SK-N-SH (cell line): ENCODE data around the gene STK11IP. TPM values are rescaled to one million over a fixed set of nuclear protein-coding genes. Genes with fewer than 3 reads are reported as not detected.

Experiments used
- CTCF ChIA-PET: fragments of 300-600, 350-600 bp; formaldehyde crosslinking; extraction: SDS; loops from one replicate; lab custom pipeline; 2021; lab: Yijun Ruan, JAX
- POLR2A ChIA-PET: fragments of 350-600 bp; sonication (Branson Sonifier 250); formaldehyde crosslinking; extraction: SDS; loops from one replicate; lab custom pipeline; 2020; ENCODE audit warnings: antibody characterized with exemption, inconsistent platforms; lab: Yijun Ruan, JAX
- DNase-seq: peaks from one replicate; pipeline ENCODE4 v3.0.0; 2012
- H2AFZ ChIP-seq: fragments of 200-600 bp; sonication (generic); 2 replicates; pipeline ENCODE4 v1.8.1; 2016; ENCODE audit warnings: antibody characterized with exemption, mild to moderate bottlenecking, low read depth
- H3F3A ChIP-seq: fragments of 200-600 bp; sonication (generic); replicated peaks from 2 replicates; pipeline ENCODE3; 2016; ENCODE audit warnings: antibody characterized with exemption, mild to moderate bottlenecking; ENCODE audit not compliant: insufficient read depth
- H3K27ac ChIP-seq, 2 experiments: fragments of 200-500 bp in 1 of 2; fragments of 200-600 bp in 1 of 2; sonication (Bioruptor generic) in 1 of 2; sonication (generic), shearing (Covaris generic) in 1 of 2; 2 replicates each; pipeline versions ENCODE4 v1.5.1 to v1.6.1; 2014 to 2016; ENCODE audit warnings: low read depth in 2 of 2, inconsistent platforms in 1 of 2, low read length in 1 of 2, mild to moderate bottlenecking in 1 of 2, mixed read lengths in 1 of 2
- H3K27me3 ChIP-seq: fragments of 200-600 bp; sonication (generic), shearing (Covaris generic); 2 replicates; pipeline ENCODE4 v1.6.1; 2016; ENCODE audit warnings: mixed run types; ENCODE audit not compliant: insufficient read depth
- H3K36me3 ChIP-seq, 2 experiments: fragments of 200-500 bp in 1 of 2; fragments of 200-600 bp in 1 of 2; sonication (Bioruptor generic) in 1 of 2; sonication (generic) in 1 of 2; replicated peaks in 1 of 2; 2 replicates each; pipeline versions ENCODE3 to v1.5.1; 2014 to 2016; ENCODE audit warnings: low read length in 1 of 2, mild to moderate bottlenecking in 1 of 2; ENCODE audit not compliant: insufficient read depth in 2 of 2, control insufficient read depth in 1 of 2
- H3K4me1 ChIP-seq, 2 experiments: fragments of 200-500 bp in 1 of 2; fragments of 200-600 bp in 1 of 2; sonication (Bioruptor generic) in 1 of 2; sonication (generic), shearing (Covaris generic) in 1 of 2; 2 replicates each; pipeline versions ENCODE4 v1.5.1 to v1.6.1; 2014 to 2016; ENCODE audit warnings: low read depth in 1 of 2, low read length in 1 of 2, mixed run types in 1 of 2; ENCODE audit not compliant: insufficient read depth in 2 of 2, control insufficient read depth in 1 of 2
- H3K4me2 ChIP-seq: fragments of 200-600 bp; sonication (generic), shearing (Covaris generic); 2 replicates; pipeline ENCODE4 v1.6.1; 2017; ENCODE audit warnings: mixed run types
- H3K4me3 ChIP-seq, 2 experiments: fragments of 200-500 bp in 1 of 2; fragments of 200-600 bp in 1 of 2; sonication (Bioruptor generic) in 1 of 2; sonication (generic), shearing (Covaris generic) in 1 of 2; 2 replicates each; pipeline versions ENCODE4 v1.5.1 to v1.8.1; 2014 to 2016; ENCODE audit warnings: low read depth in 2 of 2, inconsistent platforms in 1 of 2, low read length in 1 of 2, mild to moderate bottlenecking in 1 of 2, mixed read lengths in 1 of 2, moderate library complexity in 1 of 2
- H3K79me2 ChIP-seq: fragments of 200-600 bp; sonication (generic); 2 replicates; pipeline ENCODE4 v1.8.1; 2017; ENCODE audit warnings: mild to moderate bottlenecking; ENCODE audit not compliant: insufficient read depth
- H3K9ac ChIP-seq: fragments of 200-600 bp; sonication (generic); 2 replicates; pipeline ENCODE4 v1.6.1; 2017; ENCODE audit warnings: mixed run types
- H3K9me2 ChIP-seq: fragments of 200-600 bp; sonication (generic); 2 replicates; pipeline ENCODE4 v1.6.1; 2017; ENCODE audit warnings: mixed run types
- H3K9me3 ChIP-seq: fragments of 200-600 bp; sonication (generic); 2 replicates; pipeline ENCODE4 v1.6.1; 2017; ENCODE audit warnings: mixed run types, mild to moderate bottlenecking, moderate library complexity
- H4K20me1 ChIP-seq: fragments of 200-600 bp; sonication (generic); 2 replicates; pipeline ENCODE4 v1.6.1; 2017; ENCODE audit warnings: mild to moderate bottlenecking, mixed run types; ENCODE audit not compliant: insufficient read depth
- CHD2 ChIP-seq: fragments of 150-350 bp; IDR thresholded peaks from 2 replicates; pipeline ENCODE4 v1.6.1; 2018; ENCODE audit warnings: low read length; ENCODE audit not compliant: partially characterized antibody
- ELF1 ChIP-seq: IDR thresholded peaks from 2 replicates; pipeline ENCODE4 v1.4.0; 2012
- FOXM1 ChIP-seq: IDR thresholded peaks from 2 replicates; pipeline ENCODE4 v1.4.0; 2012; ENCODE audit warnings: low read depth, mild to moderate bottlenecking
- GABPA ChIP-seq: IDR thresholded peaks from 2 replicates; pipeline ENCODE4 v1.4.0; 2012; ENCODE audit warnings: low read depth, mild to moderate bottlenecking
- MEF2A ChIP-seq: IDR thresholded peaks from 2 replicates; pipeline ENCODE4 v1.4.0; 2012; ENCODE audit warnings: low read depth, borderline replicate concordance
- MXI1 ChIP-seq: IDR thresholded peaks from 2 replicates; pipeline ENCODE4 v1.6.1; 2012; ENCODE audit warnings: mild to moderate bottlenecking, low read depth, low read length, improper control_type of control experiment
- NFIC ChIP-seq: IDR thresholded peaks from 2 replicates; pipeline ENCODE4 v1.4.0; 2012; ENCODE audit warnings: borderline replicate concordance
- NRF1 ChIP-seq: IDR thresholded peaks from 2 replicates; pipeline ENCODE4 v1.6.1; 2012; ENCODE audit warnings: low read depth, mild to moderate bottlenecking, low read length
- POLR2AphosphoS5 ChIP-seq: IDR thresholded peaks from 2 replicates; pipeline ENCODE4 v1.6.1; 2012; ENCODE audit warnings: low read depth, low read length
- RCOR1 ChIP-seq: fragments of 150-350 bp; IDR thresholded peaks from 2 replicates; pipeline ENCODE4 v1.6.1; 2017; ENCODE audit warnings: antibody characterized with exemption, low read length
- SIN3A ChIP-seq: IDR thresholded peaks from 2 replicates; pipeline ENCODE4 v1.6.1; 2012; ENCODE audit warnings: low read depth, mild to moderate bottlenecking, low read length, moderate library complexity, borderline replicate concordance
- SMC3 ChIP-seq: IDR thresholded peaks from 2 replicates; pipeline ENCODE4 v1.6.1; 2012; ENCODE audit warnings: low read depth, low read length, improper control_type of control experiment
- TAF1 ChIP-seq: IDR thresholded peaks from 2 replicates; pipeline ENCODE4 v1.6.1; 2012; ENCODE audit warnings: low read depth, mild to moderate bottlenecking, low read length, moderate library complexity, borderline replicate concordance
- YY1 ChIP-seq: IDR thresholded peaks from 2 replicates; pipeline ENCODE4 v1.4.0; 2012; ENCODE audit warnings: low read depth, mild to moderate bottlenecking
- WGBS: methylation state at CpG from one replicate; pipeline ENCODE4 v1.1.6; 2017; ENCODE audit warnings: low lambda C conversion rate; 5-methylcytosine and 5-hydroxymethylcytosine counted together
- polyA plus RNA-seq, 3 experiments: library from polyadenylated mRNA; depleted of rRNA; stranded (reverse); fragments of >200 nt; gene quantifications; 2 replicates each; pipeline ENCODE4 v1.2.3, GENCODE V29; 2012
- TF ChIP-seq, protein P1 (sequence below): IDR thresholded peaks from 2 replicates; pipeline ENCODE4; 2012
- TF ChIP-seq, protein P2 (sequence below): IDR thresholded peaks from 2 replicates; pipeline ENCODE4 v1.4.0; 2012; ENCODE audit warnings: low read depth
- TF ChIP-seq, protein P3 (sequence below): IDR thresholded peaks from 2 replicates; pipeline ENCODE4 v1.4.0; 2012; ENCODE audit warnings: low read depth, borderline replicate concordance
- TF ChIP-seq, protein P4 (sequence below): IDR thresholded peaks from 2 replicates; pipeline ENCODE4 v1.6.1; 2012; ENCODE audit warnings: mild to moderate bottlenecking, low read depth, low read length, moderate library complexity
- TF ChIP-seq, protein P5 (sequence below): IDR thresholded peaks from 2 replicates; pipeline ENCODE4 v1.4.0; 2012; ENCODE audit warnings: low read depth, borderline replicate concordance

The STK11IP gene, protein sequence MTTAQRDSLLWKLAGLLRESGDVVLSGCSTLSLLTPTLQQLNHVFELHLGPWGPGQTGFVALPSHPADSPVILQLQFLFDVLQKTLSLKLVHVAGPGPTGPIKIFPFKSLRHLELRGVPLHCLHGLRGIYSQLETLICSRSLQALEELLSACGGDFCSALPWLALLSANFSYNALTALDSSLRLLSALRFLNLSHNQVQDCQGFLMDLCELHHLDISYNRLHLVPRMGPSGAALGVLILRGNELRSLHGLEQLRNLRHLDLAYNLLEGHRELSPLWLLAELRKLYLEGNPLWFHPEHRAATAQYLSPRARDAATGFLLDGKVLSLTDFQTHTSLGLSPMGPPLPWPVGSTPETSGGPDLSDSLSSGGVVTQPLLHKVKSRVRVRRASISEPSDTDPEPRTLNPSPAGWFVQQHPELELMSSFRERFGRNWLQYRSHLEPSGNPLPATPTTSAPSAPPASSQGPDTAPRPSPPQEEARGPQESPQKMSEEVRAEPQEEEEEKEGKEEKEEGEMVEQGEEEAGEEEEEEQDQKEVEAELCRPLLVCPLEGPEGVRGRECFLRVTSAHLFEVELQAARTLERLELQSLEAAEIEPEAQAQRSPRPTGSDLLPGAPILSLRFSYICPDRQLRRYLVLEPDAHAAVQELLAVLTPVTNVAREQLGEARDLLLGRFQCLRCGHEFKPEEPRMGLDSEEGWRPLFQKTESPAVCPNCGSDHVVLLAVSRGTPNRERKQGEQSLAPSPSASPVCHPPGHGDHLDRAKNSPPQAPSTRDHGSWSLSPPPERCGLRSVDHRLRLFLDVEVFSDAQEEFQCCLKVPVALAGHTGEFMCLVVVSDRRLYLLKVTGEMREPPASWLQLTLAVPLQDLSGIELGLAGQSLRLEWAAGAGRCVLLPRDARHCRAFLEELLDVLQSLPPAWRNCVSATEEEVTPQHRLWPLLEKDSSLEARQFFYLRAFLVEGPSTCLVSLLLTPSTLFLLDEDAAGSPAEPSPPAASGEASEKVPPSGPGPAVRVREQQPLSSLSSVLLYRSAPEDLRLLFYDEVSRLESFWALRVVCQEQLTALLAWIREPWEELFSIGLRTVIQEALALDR
- 22.1 and 22.9 TPM in 2 replicates for polyA plus RNA-seq (2012; rRNA removed)
- 4.1 and 5.5 TPM in 2 replicates for polyA plus RNA-seq (2012; cell fraction: cytosol; rRNA removed)
- 141 and 185 TPM in 2 replicates for polyA plus RNA-seq (2012; cell fraction: nucleus; rRNA removed)

DNA sequence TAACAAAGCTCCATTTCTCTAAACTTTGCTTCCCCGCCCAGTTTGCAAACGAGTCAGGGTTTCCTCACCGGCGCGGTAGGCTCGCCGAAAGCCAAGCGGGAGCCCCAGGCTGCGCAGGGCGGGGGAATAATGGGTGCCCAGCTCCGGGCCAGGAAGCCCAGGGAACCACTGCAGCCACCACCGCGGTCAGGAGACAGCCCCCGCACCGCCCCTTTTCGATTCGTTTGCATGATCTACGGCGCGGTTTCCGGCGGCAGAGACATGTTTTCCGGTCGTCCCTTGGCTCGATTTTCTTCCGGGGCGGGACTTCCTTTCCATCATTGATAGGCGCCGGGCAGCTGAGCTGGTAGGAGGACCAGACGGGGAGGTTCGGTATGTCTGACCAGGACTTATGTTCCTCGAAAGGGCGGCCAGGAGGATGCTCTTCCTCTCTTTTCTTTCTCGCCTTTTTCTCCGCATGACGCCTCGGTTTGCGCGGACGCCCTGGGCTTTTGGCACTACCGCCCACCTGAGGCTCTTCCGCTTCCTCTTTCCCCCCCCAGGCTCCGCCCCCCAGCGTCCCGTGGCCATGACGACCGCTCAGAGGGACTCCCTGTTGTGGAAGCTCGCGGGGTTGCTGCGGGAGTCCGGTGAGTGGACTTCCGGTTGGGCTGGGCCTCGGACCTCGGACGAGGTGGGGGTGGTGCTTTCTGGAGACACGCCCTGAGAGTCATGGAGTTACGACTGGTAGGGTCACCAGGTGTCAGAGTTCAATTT is at the start of gene STK11IP:
Gene STK11IP (plus strand): TSS at position 306 of the 756 bp plus-strand sequence. CDS start 263 bp downstream, at position 569.
- peaks cover 16% of the 10 kb centered on the region; the same call in 1 of the 2 replicates for H3K79me2 ChIP-seq
- H3K9me3 ChIP-seq = no peaks in the 10 kb centered on the region
- no peaks in the 10 kb centered on the region for H3K27me3 ChIP-seq
- peak within 1 kb of the TSS; percentile 75 for H3K9ac ChIP-seq
- peaks cover 4 to 12% of the 10 kb centered on the region in 2 experiments for H3K36me3 ChIP-seq
- peak; percentile 98 for DNase-seq
- peaks cover 0 to 4% of the 10 kb centered on the region in 2 experiments; a peak in 2 of 4 replicates for H3K4me1 ChIP-seq
- under 1% methylated on average over 39 of the region's 57 CpGs for WGBS
- peak within 1 kb of the TSS; percentile 95 for H3K4me2 ChIP-seq
- peak within 1 kb of the TSS; percentile 91 for H2AFZ ChIP-seq
- peaks cover 8% of the 10 kb centered on the region for H3F3A ChIP-seq
- no peaks in the 10 kb centered on the region for H4K20me1 ChIP-seq
- TF ChIP-seq, protein P1, sequence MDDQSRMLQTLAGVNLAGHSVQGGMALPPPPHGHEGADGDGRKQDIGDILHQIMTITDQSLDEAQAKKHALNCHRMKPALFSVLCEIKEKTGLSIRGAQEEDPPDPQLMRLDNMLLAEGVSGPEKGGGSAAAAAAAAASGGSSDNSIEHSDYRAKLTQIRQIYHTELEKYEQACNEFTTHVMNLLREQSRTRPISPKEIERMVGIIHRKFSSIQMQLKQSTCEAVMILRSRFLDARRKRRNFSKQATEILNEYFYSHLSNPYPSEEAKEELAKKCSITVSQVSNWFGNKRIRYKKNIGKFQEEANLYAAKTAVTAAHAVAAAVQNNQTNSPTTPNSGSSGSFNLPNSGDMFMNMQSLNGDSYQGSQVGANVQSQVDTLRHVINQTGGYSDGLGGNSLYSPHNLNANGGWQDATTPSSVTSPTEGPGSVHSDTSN = peak; percentile 51; the same call in 1 of the 2 replicates
- peak; percentile 89 for TF ChIP-seq MXI1
- peak; percentile 75; the same call in 1 of the 2 replicates for TF ChIP-seq YY1
- peak; percentile 79 for TF ChIP-seq NFIC
- TF ChIP-seq, protein P2, sequence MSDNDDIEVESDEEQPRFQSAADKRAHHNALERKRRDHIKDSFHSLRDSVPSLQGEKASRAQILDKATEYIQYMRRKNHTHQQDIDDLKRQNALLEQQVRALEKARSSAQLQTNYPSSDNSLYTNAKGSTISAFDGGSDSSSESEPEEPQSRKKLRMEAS = peak; percentile 69
- peak; percentile 76; the same call in 1 of the 2 replicates for TF ChIP-seq SIN3A
- 0 out of 2 replicates have a peak, but pooled peaks have one; percentile 8 for TF ChIP-seq SMC3
- peak; percentile 95 for TF ChIP-seq POLR2AphosphoS5
- TF ChIP-seq, protein P3, sequence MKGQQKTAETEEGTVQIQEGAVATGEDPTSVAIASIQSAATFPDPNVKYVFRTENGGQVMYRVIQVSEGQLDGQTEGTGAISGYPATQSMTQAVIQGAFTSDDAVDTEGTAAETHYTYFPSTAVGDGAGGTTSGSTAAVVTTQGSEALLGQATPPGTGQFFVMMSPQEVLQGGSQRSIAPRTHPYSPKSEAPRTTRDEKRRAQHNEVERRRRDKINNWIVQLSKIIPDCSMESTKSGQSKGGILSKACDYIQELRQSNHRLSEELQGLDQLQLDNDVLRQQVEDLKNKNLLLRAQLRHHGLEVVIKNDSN = no peak
- TF ChIP-seq GABPA = peak; percentile 92
- no peak for TF ChIP-seq MEF2A
- TF ChIP-seq, protein P4, sequence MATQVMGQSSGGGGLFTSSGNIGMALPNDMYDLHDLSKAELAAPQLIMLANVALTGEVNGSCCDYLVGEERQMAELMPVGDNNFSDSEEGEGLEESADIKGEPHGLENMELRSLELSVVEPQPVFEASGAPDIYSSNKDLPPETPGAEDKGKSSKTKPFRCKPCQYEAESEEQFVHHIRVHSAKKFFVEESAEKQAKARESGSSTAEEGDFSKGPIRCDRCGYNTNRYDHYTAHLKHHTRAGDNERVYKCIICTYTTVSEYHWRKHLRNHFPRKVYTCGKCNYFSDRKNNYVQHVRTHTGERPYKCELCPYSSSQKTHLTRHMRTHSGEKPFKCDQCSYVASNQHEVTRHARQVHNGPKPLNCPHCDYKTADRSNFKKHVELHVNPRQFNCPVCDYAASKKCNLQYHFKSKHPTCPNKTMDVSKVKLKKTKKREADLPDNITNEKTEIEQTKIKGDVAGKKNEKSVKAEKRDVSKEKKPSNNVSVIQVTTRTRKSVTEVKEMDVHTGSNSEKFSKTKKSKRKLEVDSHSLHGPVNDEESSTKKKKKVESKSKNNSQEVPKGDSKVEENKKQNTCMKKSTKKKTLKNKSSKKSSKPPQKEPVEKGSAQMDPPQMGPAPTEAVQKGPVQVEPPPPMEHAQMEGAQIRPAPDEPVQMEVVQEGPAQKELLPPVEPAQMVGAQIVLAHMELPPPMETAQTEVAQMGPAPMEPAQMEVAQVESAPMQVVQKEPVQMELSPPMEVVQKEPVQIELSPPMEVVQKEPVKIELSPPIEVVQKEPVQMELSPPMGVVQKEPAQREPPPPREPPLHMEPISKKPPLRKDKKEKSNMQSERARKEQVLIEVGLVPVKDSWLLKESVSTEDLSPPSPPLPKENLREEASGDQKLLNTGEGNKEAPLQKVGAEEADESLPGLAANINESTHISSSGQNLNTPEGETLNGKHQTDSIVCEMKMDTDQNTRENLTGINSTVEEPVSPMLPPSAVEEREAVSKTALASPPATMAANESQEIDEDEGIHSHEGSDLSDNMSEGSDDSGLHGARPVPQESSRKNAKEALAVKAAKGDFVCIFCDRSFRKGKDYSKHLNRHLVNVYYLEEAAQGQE = peak; percentile 59; the same call in 1 of the 2 replicates
- peak; percentile 96 for TF ChIP-seq CHD2
- TF ChIP-seq FOXM1 = no peak
- peak; percentile 96 for TF ChIP-seq ELF1
- TF ChIP-seq TAF1 = peak; percentile 94
- no peak for TF ChIP-seq RCOR1
- TF ChIP-seq, protein P5, sequence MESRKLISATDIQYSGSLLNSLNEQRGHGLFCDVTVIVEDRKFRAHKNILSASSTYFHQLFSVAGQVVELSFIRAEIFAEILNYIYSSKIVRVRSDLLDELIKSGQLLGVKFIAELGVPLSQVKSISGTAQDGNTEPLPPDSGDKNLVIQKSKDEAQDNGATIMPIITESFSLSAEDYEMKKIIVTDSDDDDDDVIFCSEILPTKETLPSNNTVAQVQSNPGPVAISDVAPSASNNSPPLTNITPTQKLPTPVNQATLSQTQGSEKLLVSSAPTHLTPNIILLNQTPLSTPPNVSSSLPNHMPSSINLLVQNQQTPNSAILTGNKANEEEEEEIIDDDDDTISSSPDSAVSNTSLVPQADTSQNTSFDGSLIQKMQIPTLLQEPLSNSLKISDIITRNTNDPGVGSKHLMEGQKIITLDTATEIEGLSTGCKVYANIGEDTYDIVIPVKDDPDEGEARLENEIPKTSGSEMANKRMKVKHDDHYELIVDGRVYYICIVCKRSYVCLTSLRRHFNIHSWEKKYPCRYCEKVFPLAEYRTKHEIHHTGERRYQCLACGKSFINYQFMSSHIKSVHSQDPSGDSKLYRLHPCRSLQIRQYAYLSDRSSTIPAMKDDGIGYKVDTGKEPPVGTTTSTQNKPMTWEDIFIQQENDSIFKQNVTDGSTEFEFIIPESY = peak; percentile 89
- peak; percentile 58 for TF ChIP-seq NRF1
- ChIA-PET POLR2A (interaction anchor here (0.5 to 3.9 kb wide), 14 partner anchors 20 to 100 kb away, joined by 3 to 56 read pairs (median 3); partner anchors contain the start of genes CHPF, INHA, OBSL1 and SLC4A3), CTCF (interaction anchor here (0.6 to 4.9 kb wide), 15 partner anchors 17 to 144 kb away, joined by 3 to 37 read pairs (median 5); partner anchors contain the start of genes CHPF, INHA, OBSL1 and TMEM198)
- no peaks in the 10 kb centered on the region for H3K9me2 ChIP-seq
- peak within 1 kb of the TSS; percentile 71 to 73 for H3K4me3 ChIP-seq
- peak within 1 kb of the TSS; percentile 80 to 95 for H3K27ac ChIP-seq
